22Rv1 (cell line): ENCODE measurements around the gene GLYATL1B.

Experiments used
- H3K27ac ChIP-seq: fragments of 450-650 bp; 2 replicates; pipeline ENCODE4 v1.5.1; 2017
- ZFX ChIP-seq: fragments of 450-650 bp; IDR thresholded peaks from 2 replicates; pipeline ENCODE4 v1.6.1; 2017; ENCODE audit warnings: antibody characterized with exemption, borderline replicate concordance
- TF ChIP-seq, protein P1 (sequence below): fragments of 450-650 bp; IDR thresholded peaks from 2 replicates; pipeline ENCODE4 v1.5.1; 2017; ENCODE audit warnings: mild to moderate bottlenecking

Gene GLYATL1B

DNA sequence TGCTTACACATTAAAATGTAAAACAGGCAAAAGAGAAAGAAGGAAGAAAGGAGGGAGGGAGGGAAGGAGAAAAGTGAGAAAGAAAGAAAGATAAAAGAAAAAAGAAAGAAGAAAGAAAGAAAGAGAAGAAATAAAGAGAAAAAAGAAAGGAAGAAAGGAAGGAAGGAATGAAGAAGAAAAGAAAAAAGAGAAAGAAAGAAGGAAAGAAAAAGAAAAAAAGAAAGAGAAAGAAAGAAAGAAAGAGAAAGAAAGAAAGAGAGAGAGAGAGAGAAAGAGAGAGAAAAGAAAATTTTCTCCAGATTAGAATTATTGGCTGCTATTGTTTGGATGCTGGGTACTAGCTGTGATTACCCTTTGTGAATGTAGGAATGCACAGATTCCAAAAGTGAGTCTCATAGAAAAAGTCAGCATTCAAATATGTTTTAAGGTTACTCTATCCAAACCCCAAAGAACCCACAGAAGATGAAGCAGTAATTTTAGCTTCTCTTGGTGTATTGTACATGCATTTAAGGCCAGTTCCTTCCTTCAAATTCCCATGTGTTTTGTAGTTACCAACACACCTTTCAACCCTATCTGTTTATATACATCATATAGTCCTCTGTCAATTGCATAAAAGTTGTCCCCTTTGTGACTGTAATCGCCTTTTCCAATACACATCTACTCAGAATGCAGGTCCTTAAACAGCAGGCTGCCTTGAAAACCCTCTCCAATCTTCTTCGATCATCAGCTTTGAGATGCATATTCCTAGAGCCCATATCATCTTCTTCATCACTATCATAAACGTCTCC is 55.8 kb downstream of the GLYATL1B start:
- peak overlapping the region; percentile 78 for H3K27ac ChIP-seq
- TF ChIP-seq ZFX: no peak
- TF ChIP-seq, protein P1, sequence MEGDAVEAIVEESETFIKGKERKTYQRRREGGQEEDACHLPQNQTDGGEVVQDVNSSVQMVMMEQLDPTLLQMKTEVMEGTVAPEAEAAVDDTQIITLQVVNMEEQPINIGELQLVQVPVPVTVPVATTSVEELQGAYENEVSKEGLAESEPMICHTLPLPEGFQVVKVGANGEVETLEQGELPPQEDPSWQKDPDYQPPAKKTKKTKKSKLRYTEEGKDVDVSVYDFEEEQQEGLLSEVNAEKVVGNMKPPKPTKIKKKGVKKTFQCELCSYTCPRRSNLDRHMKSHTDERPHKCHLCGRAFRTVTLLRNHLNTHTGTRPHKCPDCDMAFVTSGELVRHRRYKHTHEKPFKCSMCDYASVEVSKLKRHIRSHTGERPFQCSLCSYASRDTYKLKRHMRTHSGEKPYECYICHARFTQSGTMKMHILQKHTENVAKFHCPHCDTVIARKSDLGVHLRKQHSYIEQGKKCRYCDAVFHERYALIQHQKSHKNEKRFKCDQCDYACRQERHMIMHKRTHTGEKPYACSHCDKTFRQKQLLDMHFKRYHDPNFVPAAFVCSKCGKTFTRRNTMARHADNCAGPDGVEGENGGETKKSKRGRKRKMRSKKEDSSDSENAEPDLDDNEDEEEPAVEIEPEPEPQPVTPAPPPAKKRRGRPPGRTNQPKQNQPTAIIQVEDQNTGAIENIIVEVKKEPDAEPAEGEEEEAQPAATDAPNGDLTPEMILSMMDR: no peak

DNA sequence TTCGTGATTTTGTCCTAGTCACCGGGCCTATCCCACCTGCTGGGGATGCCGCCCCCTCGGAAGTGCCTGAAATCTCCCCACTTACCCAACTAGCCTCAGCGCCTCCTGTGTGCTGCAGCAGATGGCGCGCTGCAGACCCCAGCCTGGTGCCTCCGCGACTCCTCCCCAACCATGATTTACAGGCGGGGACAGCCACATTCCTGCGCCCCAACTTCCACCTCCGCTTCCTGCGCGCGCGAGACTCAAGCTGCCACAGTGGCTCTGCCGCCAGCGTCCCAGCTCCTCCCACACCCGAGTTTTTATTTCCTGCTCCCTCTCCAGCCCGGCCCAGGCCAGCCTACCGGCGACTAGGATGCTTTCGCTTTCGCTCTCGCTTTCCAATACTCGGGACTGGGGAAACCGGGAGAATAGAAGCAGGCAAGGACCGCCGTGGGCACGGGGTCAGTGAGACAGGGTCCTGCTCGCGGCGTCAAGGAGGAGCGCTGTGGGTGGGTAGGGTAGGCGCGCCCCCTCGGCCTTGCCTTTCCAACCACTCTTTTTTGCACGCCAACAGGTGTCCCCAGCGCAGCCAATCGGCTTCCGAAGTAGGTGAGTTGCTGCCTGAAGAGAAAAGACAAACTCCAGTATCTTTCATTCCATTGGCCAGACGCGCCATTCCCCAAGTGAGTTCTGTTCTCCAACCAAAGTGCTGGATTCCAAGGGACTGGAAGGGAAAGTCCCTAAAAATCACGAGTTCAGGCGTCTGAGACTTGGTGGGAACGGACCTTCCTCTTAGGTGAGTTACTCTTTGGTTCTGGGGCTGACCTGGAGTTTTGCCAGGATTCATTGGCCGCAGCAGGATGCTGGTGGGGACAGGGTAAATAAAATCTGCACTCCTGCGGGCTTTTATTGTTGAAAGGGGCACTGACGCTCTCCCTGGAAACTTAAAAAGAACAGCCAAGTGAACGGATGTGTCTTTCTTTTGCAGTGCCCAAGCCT is 56.7 kb downstream of the GLYATL1B start, which contains the start of gene FAM111A:
TSS of gene FAM111A (plus strand) at position 327 of the 978 bp plus-strand sequence. CDS start 6,017 bp downstream, outside the sequence.
- peak within 1 kb of the TSS; percentile 78 for H3K27ac ChIP-seq
- TF ChIP-seq, protein P1: peak; percentile 50
- TF ChIP-seq ZFX: no peak

DNA sequence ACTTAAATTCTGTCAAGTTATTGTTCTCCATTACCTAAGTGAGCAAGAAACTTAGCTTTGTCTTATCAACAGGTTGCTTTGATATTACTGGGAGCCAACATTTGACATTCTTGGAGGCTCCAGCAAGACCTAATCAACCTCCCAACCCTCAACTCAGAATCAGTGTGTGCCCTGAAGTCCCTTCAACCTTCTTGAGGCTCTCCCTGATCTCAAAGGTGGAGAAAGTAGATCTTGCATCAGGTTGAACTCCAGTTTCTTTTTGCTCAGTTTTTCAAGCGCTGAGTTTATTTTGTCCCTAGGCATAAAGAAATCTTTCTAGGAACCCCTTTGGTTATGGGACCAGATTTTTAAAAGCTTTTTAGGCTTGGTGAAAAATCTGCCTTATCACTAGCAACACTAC is 58.0 kb downstream of the GLYATL1B start:
- TF ChIP-seq, protein P1: no peak
- TF ChIP-seq ZFX: no peak
- H3K27ac ChIP-seq: peak overlapping the region; percentile 78; the same call in 1 of the 2 replicates
